NCI-H1930 (cell line): ENCODE measurements around the gene SAMD11.
A peak's percentile ranks its signal among the peaks of the same experiment; 100 is the strongest.

Source experiments
- DNase-seq, 2 experiments: peaks; one replicate each; lab custom pipeline; 2025; lab: John Stamatoyannopoulos, UW

The SAMD11 gene

DNA sequence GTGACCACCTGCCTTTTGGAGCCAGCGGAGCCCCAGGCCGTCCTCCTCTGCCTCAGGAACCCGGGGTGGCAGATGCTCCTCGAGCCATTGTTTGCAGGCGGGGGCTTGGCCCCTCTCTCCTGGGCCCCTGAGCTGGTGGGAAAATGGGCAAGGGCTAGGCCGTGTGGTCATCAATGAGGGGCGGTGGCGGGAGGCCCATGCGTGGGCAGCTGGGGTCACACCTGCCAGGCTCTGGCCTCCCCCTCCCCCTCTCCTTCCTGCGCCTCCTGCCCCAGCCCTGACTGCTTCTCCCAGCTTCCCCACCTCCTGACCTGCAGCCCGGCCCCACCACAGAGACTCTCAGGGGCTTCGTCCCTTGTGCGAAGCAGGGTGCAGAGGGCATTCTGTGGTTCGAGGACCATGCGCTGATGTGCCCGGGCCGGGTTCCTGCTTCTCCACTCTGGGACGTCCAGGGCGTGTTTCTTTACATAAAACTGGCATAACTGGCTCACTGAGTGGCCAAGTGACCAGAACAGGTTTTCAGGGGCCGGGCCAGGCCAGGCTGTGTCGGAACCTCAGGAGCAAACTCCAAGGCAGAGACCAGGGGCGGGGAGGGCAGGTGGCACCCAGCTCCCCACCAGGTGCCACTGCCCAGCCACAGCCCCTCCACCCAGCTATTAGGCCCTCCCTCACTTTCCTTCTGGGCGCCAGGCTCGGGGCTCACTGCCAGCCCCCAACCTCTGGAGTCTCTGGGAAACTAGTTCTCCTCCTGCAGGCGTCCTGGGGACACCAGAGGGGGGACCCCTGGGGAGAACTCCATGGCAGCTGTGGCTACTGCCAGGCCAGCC, 9.3 kb downstream of the SAMD11 start:
- DNase-seq: no peak

DNA sequence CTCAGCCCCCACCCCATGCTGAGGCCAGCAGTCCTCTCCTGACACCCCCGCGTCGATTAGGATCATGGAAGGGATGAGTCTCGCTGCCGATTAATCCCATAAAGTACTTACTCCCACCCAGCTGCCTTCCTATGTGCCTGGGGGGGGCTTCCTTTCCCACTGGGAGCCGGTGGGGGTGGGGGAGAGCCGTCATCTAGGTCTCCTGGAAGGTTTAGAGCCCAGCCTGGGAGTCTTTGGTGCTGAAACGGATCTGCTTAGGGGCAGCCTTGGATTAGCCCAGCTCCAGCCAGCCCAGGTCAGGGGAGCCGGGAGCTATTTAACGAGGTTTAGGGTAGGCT, 9.8 kb downstream of the SAMD11 start:
- no peak for DNase-seq

DNA sequence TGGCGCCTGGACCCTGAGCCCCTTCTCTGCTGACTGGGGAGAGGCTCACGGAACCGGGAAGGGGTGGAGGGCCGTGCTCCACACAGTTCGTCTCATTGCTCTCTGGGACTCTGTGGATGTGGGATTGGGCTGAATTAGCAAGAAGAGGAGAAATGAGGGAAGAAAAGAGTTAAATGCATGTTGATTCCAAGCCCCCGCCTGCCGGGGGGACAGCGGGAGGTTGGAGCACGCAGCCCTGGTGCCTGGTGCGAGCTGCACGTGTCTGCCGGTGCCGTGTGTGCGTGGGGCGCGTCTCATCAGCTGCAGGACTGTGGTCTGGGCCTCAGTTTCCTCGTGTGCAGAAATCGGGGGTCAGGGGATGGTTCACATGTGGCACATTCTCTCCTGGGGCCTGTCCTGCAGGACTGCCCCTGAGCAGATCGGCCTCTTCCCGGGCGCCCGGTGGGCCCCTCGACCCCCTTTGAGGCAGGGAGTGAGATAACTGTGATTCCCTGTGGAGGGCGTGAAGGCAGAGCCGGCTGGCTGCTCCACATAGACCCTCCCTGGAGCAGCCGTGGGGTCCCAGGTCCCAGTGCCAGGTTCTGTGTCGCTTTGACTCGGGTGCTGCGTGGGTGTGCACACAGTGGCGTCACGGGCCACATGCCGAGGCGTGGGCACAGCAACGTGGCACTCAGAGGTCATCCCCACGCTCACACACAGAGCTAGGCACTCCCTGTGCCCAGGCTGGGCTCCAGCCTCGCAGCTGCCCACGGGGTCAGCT, 11.4 kb downstream of the SAMD11 start:
- no peak for DNase-seq

GRCh38 chr1:935751-936231, 12.1 kb downstream of the SAMD11 start:
- DNase-seq: peak in 1 of 2 experiments; percentile 53

- DNase-seq: no peak
Observed at GRCh38 chr1:936348-937264, 12.9 kb downstream of the SAMD11 start.

DNA sequence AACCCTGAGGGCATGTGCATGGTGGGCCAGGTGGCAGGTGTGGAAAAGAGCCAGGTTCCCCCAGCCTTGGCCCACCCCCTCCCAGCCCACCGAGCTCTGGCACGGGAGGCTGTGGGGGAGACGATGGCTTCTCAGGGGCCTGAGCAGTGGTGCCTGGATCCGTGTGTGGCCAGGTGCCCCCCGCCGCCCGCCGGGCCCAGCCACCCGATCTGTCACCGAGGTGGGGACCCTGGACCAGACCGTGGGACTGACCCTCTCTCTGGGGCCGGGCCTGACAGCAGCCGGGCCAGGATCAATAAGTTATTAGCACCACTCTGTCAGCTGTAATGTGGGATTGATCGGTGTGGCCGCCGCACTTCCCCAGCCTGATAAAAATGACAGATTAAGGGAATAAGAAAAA, 13.8 kb downstream of the SAMD11 start:
- no peak for DNase-seq

DNA sequence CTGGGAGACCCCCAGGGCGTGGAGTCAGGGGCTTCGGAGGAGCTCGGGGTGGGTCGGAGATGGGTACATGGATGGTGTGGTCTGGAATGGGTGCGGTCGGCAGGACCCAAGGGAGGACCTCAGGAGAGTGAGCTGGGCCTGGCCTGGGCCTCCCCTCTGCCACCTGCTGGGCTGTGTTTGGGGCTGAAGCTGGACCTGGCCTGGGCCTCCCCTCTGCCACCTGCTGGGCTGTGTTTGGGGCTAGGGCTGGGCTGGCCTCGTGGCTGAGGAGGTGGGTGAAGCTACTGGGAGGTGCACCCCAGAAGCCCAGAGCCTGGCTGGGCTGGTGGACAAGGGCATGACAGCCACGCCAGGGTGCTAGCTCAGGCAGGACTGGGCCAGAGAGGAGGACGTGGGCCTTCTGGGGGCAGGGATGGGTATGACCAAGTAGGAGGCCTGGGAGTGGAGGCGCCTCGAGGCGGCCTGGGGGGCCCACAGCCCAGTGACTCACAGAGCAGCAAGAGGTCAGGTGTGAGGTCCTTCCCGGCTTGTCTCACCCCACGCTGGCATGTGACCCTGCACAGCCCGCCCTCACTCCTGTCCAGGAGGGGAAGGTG, 14.5 kb downstream of the SAMD11 start:
- DNase-seq: no peak

- no peak for DNase-seq
Observed at GRCh38 chr1:938711-939489, 15.2 kb downstream of the SAMD11 start.

DNA sequence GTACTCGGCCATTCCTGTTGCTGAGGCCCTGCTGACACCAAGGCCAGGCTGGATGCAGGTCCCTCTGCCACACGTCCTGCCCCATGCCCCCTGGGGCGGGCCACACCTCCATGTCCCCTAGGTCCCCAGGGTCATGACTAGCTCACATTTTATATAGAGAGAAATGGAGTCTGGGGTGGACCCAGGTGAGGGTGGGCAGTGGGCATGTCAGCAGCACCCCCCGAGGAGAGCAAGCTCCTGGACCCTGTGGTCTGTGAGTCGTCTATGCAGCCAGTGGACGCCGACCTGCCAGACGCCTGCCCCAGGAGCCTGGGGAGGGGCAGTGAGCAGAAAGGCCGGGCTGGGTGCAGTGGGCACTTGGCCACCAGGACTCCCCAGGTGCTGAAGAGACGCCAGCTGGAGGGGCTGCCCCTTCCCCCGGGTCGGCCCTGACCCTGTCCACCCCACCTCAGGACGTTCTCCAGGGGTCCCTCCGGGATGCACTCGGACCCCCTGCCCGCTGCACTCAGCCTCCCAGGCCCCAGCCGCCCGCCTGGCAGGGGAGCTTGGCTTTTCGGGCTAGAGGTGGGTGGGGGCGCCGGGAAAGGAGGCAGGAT, 15.9 kb downstream of the SAMD11 start:
- DNase-seq: no peak

GRCh38 chr1:940107-941014, 16.6 kb downstream of the SAMD11 start:
- peak in 1 of 2 experiments; percentile 73 for DNase-seq

GRCh38 chr1:941015-941587, 17.4 kb downstream of the SAMD11 start:
- no peak for DNase-seq

DNA sequence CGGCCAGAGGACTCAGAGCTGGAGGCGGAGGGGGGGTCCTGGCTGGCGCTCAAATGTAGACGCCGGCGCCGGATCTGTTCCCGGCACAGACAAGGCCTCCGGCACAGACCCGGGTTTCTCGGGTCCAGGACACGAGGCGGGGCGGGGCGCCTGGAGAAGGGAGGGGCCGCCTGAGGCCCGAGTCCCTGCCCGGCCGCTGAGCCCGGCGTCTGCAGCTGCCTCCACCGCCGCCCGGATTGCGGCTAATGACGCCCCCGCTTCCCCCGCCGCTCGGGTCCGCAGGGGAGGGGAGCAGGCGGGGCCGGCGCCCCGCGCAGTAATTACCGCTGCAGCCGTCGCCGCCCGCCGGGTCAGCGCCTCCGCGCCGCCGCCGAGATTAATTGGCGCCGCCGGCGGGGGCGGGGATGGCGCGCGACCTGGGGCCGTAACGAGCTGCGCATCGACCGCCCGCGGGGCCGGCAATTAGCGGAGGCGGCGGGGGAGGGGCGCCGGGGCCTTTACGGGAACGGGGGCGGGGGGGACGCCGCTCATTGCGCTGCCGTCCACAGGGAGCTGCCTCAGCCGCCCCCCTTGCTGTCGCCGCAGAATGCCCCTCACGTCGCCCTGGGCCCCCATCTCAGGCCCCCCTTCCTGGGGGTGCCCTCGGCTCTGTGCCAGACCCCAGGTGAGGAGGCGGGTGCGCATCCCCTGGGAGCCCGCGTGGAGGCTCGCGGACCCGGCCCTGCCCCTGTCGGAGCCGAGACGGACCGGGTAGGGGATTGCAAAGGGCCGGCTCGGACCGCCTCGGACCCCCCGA, 18.1 kb downstream of the SAMD11 start:
- peak; percentile 85 to 88 for DNase-seq

GRCh38 chr1:942411-942821, 18.7 kb downstream of the SAMD11 start:
- DNase-seq: peak in 1 of 2 experiments; percentile 46

- no peak for DNase-seq
Observed at GRCh38 chr1:942864-943533, 19.3 kb downstream of the SAMD11 start.

DNA sequence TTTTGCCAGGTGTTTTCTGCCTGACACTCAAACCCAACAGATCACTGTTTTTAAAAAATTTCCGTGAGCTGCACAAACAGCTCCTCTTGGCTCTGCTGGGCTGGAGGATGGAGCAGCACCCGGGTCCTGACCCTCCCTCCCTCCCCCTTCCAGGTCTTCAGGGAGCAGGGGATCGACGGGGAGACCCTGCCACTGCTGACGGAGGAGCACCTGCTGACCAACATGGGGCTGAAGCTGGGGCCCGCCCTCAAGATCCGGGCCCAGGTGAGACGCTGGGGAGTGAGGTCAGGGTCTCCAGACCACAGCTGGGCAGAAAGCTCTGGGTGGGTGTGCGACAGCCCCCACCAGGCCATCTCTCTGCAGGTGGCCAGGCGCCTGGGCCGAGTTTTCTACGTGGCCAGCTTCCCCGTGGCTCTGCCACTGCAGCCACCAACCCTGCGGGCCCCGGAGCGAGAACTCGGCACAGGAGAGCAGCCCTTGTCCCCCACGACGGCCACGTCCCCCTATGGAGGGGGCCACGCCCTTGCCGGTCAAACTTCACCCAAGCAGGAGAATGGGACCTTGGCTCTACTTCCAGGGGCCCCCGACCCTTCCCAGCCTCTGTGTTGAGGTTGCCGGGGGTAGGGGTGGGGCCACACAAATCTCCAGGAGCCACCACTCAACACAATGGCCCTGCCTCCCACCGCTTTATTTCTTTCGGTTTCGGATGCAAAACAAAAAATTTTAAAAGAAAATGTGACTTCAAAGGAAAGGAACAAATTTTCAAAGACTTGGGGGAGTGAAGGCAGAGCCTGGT, 20.0 kb downstream of the SAMD11 start:
- DNase-seq: no peak

DNA sequence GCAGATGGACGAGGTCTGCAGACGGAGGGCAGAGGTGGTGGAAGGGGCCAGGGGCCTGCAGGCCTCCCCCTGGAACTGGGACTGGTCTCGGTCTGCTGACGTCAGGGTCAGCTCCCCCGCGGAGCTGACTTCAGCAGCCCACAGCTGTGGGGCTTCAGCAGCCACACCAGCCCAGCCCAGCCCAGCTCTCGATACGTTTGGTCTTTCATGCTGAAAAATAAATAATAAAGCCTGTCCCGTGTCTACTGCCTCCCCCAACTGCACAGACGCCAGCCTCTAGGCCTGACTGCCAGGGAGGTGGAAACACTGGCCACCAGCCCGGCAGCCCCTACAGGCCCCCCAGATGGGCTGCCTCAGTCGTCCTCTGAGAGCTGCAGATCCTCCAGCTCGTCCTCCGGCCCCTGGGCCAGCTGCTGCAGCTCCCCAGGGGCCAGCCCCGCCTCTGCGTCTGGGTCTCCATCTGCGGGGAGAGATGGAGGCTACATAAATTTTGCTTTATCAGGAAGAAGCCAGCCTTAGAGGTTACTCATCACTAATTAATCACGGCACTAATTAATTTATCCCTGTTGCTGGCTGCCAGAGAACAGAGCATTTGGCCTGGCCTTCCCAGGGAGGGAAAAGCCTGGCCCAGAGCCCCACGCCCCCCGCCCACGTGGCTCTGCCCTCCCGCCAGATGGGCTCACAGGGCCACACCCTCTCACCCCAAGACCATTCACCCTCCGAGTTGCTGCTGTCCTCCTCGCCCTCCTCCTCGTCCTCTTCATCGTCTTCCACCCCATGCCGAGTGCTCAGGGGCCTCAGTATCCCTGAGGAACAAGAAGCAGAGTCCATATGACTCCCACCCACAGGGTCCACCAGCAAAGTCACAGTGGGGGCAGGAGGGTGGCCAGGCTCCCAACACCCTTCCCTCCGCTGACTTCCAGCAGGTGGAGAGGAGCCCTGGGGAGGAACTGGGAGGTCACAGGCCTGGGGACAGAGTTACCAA, 20.9 kb downstream of the SAMD11 start:
- DNase-seq: peak in 1 of 2 experiments; percentile 32
